HG02678 (cell line): Measurements from ENCODE around the gene SPHK1.

Experiments
- ATAC-seq: cut with Tn5 transposase; IDR thresholded peaks from one replicate; pipeline ENCODE4 v1.9.1; 2021; ENCODE audit warnings: mild to moderate bottlenecking, moderate library complexity; ENCODE audit not compliant: unreplicated experiment

The SPHK1 gene

GRCh38 chr17:76405607-76405966 lies 21.2 kb downstream of the SPHK1 start:
- ATAC-seq, result no peak

- no peak for ATAC-seq
These were observed 21.7 kb downstream of the SPHK1 start for GRCh38 chr17:76405967-76406647.

- ATAC-seq, result no peak
These were observed 23.1 kb downstream of the SPHK1 start for GRCh38 chr17:76407509-76407908.

GRCh38 chr17:76408037-76408849 lies 23.8 kb downstream of the SPHK1 start:
- ATAC-seq, result no peak

- no peak for ATAC-seq
These were observed 26.0 kb downstream of the SPHK1 start for GRCh38 chr17:76410328-76410965.

GRCh38 chr17:76411247-76411646 lies 26.8 kb downstream of the SPHK1 start:
- ATAC-seq, result no peak

GRCh38 chr17:76414334-76415295 lies 30.2 kb downstream of the SPHK1 start:
- no peak for ATAC-seq

GRCh38 chr17:76415786-76416185 lies 31.4 kb downstream of the SPHK1 start:
- ATAC-seq, result no peak

GRCh38 chr17:76416457-76416856 lies 32.0 kb downstream of the SPHK1 start:
- ATAC-seq, result no peak

- no peak for ATAC-seq
These were observed 32.5 kb downstream of the SPHK1 start for GRCh38 chr17:76416899-76417298.

- no peak for ATAC-seq
These were observed 33.2 kb downstream of the SPHK1 start for GRCh38 chr17:76417499-76418143.

- ATAC-seq, result no peak
These were observed 35.3 kb downstream of the SPHK1 start for GRCh38 chr17:76419576-76420260.

GRCh38 chr17:76420356-76421043 lies 36.1 kb downstream of the SPHK1 start:
- ATAC-seq, result no peak

GRCh38 chr17:76421044-76421407 lies 36.6 kb downstream of the SPHK1 start:
- no peak for ATAC-seq

- no peak for ATAC-seq
These were observed 38.0 kb downstream of the SPHK1 start for GRCh38 chr17:76422406-76422805.

GRCh38 chr17:76422860-76423259 lies 38.5 kb downstream of the SPHK1 start:
- ATAC-seq, result no peak

GRCh38 chr17:76426853-76427252 lies 42.4 kb downstream of the SPHK1 start:
- no peak for ATAC-seq

- no peak for ATAC-seq
These were observed 43.3 kb downstream of the SPHK1 start for GRCh38 chr17:76427501-76428231.

GRCh38 chr17:76428511-76428910 lies 44.1 kb downstream of the SPHK1 start:
- no peak for ATAC-seq
